ENCODE data around the gene RAB40C.

The RAB40C gene

GRCh38 chr16:583470-583814, 6.4 kb upstream of the RAB40C start:
- H3K4me3 ChIP-seq (replicated peaks; ENCODE audit: insufficient read depth, low read length), result no peak overlapping the region
- TF ChIP-seq POLR2AphosphoS5 (IDR thresholded peaks at IDR 0.05; ENCODE audit: low read depth) (no peak), GABPA (IDR thresholded peaks at IDR 0.05; ENCODE audit: low read depth) (no peak), SPI1 (IDR thresholded peaks at IDR 0.05; ENCODE audit: borderline replicate concordance, low read depth) (no peak), REST (IDR thresholded peaks at IDR 0.05; ENCODE audit: insufficient replicate concordance, low read depth) (no peak)
- TF ChIP-seq, protein P1, sequence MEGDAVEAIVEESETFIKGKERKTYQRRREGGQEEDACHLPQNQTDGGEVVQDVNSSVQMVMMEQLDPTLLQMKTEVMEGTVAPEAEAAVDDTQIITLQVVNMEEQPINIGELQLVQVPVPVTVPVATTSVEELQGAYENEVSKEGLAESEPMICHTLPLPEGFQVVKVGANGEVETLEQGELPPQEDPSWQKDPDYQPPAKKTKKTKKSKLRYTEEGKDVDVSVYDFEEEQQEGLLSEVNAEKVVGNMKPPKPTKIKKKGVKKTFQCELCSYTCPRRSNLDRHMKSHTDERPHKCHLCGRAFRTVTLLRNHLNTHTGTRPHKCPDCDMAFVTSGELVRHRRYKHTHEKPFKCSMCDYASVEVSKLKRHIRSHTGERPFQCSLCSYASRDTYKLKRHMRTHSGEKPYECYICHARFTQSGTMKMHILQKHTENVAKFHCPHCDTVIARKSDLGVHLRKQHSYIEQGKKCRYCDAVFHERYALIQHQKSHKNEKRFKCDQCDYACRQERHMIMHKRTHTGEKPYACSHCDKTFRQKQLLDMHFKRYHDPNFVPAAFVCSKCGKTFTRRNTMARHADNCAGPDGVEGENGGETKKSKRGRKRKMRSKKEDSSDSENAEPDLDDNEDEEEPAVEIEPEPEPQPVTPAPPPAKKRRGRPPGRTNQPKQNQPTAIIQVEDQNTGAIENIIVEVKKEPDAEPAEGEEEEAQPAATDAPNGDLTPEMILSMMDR (IDR thresholded peaks at IDR 0.05; ENCODE audit: insufficient read depth, low read length), result no peak
- no peak overlapping the region for H3K27ac ChIP-seq (replicated peaks)
- DNase-seq (ENCODE audit: low read depth in 1 of 2, low spot score in 1 of 2), result no peak
- no peaks in the 10 kb centered on the region for H3K27me3 ChIP-seq (ENCODE audit: insufficient read depth, poor library complexity, severe bottlenecking)

- no peak for TF ChIP-seq REST (IDR thresholded peaks at IDR 0.05; ENCODE audit: insufficient replicate concordance, low read depth)
- DNase-seq (ENCODE audit: low read depth in 1 of 2, low spot score in 1 of 2), result no peak
- H3K4me3 ChIP-seq (replicated peaks; ENCODE audit: insufficient read depth, low read length), result no peak overlapping the region
- H3K27me3 ChIP-seq (ENCODE audit: insufficient read depth, poor library complexity, severe bottlenecking), result no peaks in the 10 kb centered on the region
- H3K27ac ChIP-seq (replicated peaks), result no peak overlapping the region
Observed at GRCh38 chr16:583815-584591, 5.9 kb upstream of the RAB40C start.

DNA sequence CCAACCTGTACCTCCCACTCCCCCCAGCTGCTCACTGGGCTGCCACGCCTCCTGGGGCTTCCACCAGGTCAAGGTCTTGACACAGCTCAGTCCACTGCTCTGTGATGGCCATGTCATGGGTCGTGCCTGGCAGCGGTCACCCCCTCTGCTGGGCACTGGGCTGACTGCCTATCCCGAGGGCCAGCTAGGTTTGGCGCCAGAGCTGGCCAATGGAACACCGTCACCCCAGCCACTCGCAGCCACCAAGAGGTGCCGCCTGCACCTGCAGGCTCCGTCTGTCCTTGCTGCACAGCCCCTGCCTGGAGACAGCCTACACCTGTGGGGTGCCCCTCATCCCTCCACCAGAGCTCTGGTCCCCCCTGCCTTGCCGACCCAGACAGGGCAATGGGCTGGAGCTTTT, 4.5 kb upstream of the RAB40C start:
- peak in 1 of 2 experiments; percentile 20 for DNase-seq (ENCODE audit: low read depth in 1 of 2, low spot score in 1 of 2)
- no peaks in the 10 kb centered on the region for H3K27me3 ChIP-seq (ENCODE audit: insufficient read depth, poor library complexity, severe bottlenecking)
- no peak overlapping the region for H3K4me3 ChIP-seq (replicated peaks; ENCODE audit: insufficient read depth, low read length)
- H3K27ac ChIP-seq (replicated peaks), result no peak overlapping the region
- no peak for TF ChIP-seq GABPA (IDR thresholded peaks at IDR 0.05; ENCODE audit: low read depth)
- TF ChIP-seq REST (IDR thresholded peaks at IDR 0.05; ENCODE audit: insufficient replicate concordance, low read depth), result no peak
- TF ChIP-seq SPI1 (IDR thresholded peaks at IDR 0.05; ENCODE audit: borderline replicate concordance, low read depth), result no peak

GRCh38 chr16:586047-586644, 3.7 kb upstream of the RAB40C start:
- no peak overlapping the region for H3K4me3 ChIP-seq (replicated peaks; ENCODE audit: insufficient read depth, low read length)
- DNase-seq (ENCODE audit: low read depth in 1 of 2, low spot score in 1 of 2), result no peak
- H3K27me3 ChIP-seq (ENCODE audit: insufficient read depth, poor library complexity, severe bottlenecking), result no peaks in the 10 kb centered on the region
- TF ChIP-seq SPI1 (IDR thresholded peaks at IDR 0.05; ENCODE audit: borderline replicate concordance, low read depth) (no peak), REST (IDR thresholded peaks at IDR 0.05; ENCODE audit: insufficient replicate concordance, low read depth) (no peak), POLR2AphosphoS5 (IDR thresholded peaks at IDR 0.05; ENCODE audit: low read depth) (no peak), GABPA (IDR thresholded peaks at IDR 0.05; ENCODE audit: low read depth) (no peak)
- TF ChIP-seq, protein P1 (IDR thresholded peaks at IDR 0.05; ENCODE audit: insufficient read depth, low read length), result no peak
- H3K27ac ChIP-seq (replicated peaks), result no peak overlapping the region

Measured in HL-60 (cell line).